HG03354 (cell line): ENCODE data around the gene PARD6B.

Experiments
- ATAC-seq: cut with Tn5 transposase; IDR thresholded peaks from one replicate; pipeline ENCODE4 v1.9.1; 2021; ENCODE audit warnings: mild to moderate bottlenecking; ENCODE audit not compliant: unreplicated experiment, poor library complexity, severe bottlenecking

PARD6B gene

DNA sequence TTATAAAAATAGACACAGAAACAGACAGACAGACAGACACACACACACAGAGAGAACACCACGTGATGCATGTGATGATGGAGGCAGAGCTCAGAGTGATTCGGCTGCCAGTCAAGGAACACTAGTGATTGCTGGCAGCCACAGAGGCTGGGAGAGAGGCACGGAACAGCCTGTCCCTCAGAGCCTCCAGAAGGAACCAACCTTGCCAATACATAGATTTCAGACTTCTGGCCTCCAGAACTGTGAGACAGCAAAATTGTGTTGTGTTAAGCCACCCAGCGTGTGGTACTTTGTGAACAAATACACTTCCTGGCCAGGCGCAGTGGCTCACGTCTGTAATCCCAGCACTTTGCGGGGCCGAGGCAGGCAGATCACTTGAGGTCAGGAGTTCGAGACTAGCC is 9.5 kb upstream of the PARD6B start:
- no peak for ATAC-seq

- ATAC-seq, result no peak
Measured at GRCh38 chr20:50722424-50723155, 8.8 kb upstream of the PARD6B start.

- ATAC-seq, result no peak
Measured at GRCh38 chr20:50723672-50724071, 7.7 kb upstream of the PARD6B start.

DNA sequence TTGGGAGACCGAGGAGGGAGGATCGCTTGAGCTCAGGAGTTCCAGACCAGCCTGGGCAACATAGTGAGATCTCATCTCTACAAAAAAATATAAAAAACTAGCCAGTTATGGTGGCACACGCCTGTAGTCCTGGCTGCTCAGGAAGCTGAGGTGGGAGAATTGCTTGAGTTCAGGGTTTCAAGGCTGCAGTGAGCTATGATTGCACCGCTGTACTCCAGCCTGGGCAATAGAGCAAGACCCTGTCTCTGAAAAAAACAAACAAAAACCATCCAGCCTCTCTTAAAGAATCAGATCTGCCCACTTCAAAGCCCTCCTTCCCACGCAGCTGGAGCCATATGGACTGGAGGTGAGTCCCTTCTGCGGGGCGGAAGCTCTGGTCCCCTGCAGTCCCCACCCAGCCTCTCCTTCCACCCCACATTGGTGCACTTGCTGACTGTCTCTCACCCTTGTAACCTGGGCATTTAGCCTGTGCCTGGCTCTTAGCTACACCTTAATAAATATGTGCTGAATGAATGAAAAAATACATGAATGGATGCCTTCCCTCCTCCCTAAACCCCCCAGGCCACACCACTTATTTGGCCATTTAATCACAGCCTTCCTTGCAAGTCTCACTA is 7.2 kb upstream of the PARD6B start:
- no peak for ATAC-seq

DNA sequence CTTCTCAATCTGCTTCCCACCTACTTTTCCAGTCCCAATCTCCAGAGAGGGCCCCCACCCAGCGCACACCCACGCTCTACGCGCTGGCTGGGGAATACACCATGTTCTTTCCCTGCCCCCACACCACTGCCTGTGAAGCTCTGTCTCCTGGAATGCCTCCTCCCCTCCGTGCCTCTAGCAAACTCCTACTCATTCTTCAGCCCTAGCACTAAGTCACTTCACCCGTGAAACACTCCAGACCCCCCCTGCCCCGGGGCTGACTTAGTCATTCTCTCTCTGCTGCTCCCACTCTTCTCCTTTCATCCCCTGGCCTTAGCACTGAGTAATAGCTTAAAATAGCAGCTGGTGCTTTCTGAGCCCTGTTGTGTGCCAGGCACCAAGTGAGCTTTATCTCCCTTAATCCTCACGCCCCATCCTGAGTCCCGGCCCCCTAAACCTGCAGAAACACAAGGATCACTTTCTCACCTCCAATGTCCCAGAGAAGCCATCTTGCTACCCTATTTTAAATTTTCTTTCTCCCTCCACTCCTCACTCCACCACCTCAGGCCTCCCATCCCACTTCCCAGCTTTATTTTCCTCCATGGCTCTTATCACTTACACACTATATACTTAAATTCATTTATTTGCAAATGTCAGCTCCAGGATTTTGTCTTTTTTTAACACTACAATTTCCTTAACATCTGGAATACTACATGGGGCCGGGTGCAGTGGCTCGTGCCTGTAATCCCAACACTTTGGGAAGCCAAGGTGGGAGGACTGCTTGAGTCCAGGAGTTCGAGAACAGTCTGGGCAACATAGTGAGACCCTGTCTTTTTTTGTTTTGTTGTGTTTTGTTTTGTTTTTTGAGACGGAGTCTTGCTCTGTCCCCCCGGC is 6.3 kb upstream of the PARD6B start:
- ATAC-seq, result no peak

DNA sequence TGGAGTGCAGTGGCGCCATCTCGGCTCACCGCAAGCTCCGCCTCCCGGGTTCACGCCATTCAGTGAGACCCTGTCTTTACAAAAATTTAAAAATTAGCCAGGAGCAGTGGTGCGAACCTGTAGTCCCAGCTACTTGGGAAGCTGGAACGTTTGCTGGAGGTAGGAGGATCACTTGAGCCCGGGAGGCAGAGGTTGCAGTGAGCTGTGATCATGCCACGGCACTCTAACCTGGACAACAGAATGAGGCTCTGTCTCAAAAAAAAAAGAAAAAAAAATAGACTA is 5.7 kb upstream of the PARD6B start:
- no peak for ATAC-seq

- no peak for ATAC-seq
Measured at GRCh38 chr20:50726955-50727791, 4.2 kb upstream of the PARD6B start.

- no peak for ATAC-seq
Measured at GRCh38 chr20:50727792-50728485, 3.4 kb upstream of the PARD6B start.

DNA sequence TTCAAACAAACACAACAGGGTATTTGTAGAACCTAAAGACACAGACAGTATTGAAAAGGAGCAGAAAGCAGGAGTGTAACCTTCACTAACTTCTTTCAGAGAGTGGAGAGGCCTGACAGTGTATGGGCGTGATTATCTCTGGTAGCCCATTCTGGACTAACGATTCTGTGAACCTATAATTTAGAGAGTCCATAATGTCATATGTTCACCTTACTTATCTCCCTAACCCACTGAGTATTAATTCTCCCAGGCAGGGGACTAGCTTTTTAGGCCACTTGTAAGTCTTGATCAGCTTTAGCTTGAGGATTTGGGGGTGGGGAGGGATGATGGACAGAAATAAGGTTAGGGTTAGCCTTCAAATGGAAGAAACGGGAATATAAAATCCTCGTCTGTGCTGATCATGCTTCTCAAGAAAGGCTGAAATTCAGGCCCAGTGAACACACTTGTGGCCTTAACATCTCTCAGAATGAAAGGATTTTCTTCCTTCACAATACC is 2.8 kb upstream of the PARD6B start:
- no peak for ATAC-seq

DNA sequence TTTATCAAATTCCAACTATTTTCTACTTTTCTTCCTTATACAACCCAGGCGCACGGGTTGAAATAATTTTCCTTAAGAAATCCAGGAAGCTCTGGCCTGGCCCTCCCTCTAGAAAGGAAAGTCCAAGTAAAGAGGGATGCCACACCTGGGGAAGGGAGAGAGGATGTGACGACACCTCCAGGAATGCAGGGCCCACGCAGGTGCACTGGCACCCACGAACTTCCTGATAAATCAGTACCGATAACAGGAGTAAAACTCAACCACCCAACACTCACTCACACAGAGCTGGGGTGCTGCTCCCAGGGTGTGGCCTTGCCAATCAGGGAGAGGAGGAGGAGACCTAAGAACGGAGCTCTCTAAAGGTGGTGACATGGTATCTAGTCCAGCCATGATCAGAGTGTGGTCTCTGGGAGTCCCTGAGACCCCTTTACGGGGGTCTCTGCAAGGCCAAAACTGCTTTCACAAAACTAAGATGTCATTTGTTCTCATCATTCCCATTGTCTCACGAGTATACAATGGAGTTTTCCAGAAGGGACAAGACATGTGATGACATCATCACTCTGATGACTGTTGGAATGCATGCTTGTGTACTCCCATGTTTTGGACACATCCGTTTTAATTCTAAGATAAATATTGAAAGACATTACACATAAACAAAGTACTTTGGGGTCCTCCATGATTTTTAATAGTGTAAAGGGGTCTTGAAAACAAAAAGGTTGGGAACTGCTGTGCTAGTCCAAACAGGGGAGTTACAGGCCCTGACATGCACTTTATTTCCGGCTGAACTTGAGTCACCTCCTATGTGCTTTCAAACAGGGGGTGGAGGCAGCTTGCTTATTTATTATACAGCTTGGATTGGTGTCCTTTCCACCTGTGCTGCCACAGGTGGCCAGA is 2.2 kb upstream of the PARD6B start:
- no peak for ATAC-seq

DNA sequence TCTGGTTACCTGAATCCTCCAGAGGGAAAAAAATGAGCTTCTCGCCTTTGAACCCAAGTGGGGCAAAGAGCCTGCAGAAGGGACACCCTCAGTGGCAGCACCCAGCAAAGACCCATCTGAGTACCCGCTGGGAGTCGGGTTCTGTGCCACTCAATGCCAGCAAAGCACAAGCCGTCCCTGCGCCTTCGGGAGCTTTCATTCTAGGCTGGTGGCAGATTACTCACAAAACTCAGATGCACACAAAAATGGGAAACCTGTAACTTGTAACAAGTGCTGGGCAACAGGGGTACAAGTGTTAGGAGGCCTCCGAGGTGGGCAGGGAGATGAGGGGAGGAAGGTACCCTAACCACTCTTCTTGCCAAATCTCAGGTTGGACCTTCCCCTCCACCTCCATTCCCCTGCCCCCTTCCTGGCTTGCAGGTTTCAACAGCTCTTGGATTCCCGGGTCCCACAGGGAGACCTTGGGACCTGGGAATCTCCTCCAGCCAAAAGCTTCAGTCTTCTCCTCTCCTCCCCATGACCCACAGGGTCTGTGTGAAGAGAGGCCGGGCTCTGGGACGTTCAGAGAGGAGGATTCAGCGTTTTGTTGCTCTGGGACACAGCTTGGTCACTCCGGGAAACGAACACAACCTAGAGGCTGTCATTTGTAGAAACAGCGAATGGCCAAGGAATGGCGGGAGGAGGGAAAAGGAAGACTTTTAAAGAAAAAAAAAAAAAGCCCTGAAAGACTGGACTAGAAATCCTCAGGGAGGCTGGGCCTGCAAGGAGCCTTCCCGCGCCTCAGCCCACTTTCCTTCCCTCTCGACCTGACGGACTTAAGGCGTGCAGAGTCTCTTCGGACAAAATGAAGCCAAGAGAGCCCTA is 1.2 kb upstream of the PARD6B start:
- ATAC-seq, result no peak

- ATAC-seq, result peak; percentile 7
Measured at GRCh38 chr20:50730765-50731054, 670 bp upstream of the PARD6B start.

- ATAC-seq, result no peak
Measured at GRCh38 chr20:50731930-50732690, 730 bp downstream of the PARD6B start.

DNA sequence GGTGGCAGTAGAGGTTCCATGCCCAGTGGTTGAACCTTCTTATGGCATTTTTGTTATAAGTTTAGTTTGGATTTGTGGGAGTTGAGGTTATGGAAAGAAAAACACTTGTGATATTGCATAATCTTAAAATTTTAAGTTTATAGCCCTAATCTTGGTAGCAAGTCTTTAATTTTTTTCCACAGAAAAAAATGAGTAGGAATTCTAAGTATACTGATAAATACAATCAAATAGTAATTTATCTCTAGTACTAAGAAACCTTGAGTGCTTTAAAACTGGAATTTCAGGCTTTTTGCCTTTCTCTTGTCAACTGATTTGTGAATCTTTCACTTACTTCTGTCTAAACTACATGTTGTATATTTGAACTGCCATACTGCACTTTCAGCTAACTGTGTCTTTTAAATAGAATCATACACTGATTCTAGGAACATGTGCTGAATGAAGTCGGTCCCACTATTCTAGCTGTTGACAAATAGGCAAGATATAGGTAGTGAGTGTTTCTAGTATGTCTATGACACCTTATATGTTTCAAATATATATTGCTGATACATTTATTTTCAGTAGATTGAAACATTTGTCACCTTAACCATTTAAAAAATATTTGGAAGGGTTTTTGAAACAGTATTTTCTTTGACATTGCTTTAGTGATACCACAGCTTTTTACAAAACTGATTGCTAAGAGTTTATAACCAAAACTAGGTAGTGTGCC is 2.4 kb downstream of the PARD6B start:
- ATAC-seq, result no peak

- no peak for ATAC-seq
Measured at GRCh38 chr20:50734730-50735679, 3.6 kb downstream of the PARD6B start.
